GM21526 (cell line): ENCODE results near the gene CRAT.
"Not testable (repeated sequence)": the region's sequence is repeated elsewhere in the genome, so short reads cannot be mapped to it uniquely, and the experiment has no call there.

Experiments
- ATAC-seq: cut with Tn5 transposase; IDR thresholded peaks from one replicate; pipeline ENCODE4 v1.9.1; 2021; ENCODE audit warnings: moderate library complexity; ENCODE audit not compliant: unreplicated experiment, low FRiP score

Gene CRAT

DNA sequence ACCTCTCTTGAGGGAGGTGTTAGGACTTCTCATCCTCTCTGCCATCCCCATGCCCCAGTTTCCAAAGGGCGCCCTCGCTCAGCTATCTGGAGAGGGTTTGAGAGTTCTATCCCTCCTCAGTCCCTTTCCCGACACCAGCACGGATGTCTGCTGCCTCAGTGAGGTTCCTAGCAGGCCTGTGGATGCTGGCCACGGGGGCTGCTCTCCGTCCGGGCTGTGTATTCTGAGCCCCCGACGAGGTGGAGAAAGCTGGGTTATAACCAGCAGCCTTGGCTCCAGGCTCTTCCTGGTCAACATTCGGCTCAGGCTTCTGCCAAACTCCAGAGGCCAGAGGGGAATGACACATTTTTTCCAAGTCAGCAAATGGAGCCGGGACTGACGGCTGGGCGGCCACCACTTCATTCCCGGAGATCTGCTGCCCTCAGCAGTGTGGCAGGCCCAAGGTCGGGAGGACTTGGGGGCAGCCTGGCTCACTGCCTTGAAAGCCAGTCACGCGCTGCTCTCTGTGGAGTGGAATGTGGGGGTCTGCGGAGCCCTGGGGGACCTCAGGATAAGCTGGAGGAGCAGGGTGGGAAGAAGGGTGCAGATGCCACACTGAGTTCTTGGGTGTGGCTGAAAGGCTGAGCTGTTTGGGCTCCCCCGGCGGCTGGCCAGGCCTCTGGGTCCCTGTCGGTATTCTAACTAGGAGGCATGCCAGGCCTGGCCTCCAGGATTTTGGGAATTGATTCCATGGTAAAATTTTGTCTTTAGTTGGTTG lies 28.1 kb upstream of the CRAT start:
- no peak for ATAC-seq

DNA sequence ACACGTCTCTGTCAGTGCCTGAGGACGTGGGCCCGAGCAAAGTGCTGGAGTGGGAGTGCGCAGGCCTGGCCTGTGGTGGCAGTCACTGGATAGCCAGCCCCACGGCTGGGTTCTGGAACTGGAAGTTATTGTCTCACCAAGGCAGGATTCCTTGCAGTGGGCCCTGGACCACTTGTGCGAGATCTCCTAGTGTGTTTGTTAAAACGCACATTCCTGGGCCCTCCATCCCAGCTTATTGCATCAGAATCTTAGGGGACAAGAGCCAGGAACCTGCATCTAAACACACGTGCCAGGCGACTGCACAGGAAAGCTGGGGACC lies 27.5 kb upstream of the CRAT start:
- ATAC-seq, result no peak

GRCh38 chr9:129137292-129138143 lies 26.9 kb upstream of the CRAT start:
- ATAC-seq, result no peak

DNA sequence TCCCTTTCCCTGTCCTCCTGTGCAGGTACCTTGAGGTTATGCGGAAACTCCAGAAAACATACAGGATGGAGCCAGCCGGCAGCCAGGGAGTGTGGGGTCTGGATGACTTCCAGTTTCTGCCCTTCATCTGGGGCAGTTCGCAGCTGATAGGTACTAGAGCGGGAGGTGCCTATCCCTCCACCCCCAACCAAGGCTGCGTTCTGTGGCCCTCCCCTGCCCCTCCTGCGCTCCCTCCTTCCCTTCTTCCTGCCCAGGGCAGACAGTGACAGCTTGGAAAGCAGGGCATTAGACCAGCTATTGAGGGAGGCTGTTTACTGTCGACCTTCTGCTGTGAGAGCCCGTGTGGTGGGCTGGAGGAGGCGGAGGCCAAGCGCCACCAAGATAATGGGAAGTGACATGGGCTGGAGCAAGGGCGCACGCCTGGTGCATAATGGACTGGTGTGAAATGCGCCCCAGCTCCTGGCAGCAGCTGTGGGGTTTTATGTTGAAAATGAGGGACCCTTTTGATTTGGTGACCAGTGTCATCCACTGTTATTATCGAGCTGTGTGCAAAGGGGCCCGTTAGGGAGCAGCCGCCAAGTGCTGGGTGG lies 25.9 kb upstream of the CRAT start:
- no peak for ATAC-seq

DNA sequence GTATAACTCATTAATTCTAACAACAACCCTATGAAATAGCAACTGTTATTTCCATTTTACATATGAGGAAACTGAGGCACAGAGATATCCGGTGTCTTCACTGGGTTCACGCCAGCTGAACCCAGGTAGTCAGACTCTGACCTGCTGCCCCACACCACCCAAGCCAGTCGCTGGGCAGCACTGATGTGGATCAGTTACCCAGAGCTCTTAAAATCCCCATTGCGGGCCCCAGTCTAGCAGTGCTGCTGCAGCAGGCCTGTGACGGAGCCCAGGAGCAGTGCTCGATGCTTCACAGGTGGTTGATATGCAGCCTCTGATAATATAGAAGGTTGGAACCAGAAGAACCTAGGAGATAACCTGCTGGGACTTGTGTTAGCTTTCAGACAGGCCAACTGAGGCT lies 24.9 kb upstream of the CRAT start:
- no peak for ATAC-seq

- no peak for ATAC-seq
These were observed 22.5 kb upstream of the CRAT start for GRCh38 chr9:129133082-129133481.

DNA sequence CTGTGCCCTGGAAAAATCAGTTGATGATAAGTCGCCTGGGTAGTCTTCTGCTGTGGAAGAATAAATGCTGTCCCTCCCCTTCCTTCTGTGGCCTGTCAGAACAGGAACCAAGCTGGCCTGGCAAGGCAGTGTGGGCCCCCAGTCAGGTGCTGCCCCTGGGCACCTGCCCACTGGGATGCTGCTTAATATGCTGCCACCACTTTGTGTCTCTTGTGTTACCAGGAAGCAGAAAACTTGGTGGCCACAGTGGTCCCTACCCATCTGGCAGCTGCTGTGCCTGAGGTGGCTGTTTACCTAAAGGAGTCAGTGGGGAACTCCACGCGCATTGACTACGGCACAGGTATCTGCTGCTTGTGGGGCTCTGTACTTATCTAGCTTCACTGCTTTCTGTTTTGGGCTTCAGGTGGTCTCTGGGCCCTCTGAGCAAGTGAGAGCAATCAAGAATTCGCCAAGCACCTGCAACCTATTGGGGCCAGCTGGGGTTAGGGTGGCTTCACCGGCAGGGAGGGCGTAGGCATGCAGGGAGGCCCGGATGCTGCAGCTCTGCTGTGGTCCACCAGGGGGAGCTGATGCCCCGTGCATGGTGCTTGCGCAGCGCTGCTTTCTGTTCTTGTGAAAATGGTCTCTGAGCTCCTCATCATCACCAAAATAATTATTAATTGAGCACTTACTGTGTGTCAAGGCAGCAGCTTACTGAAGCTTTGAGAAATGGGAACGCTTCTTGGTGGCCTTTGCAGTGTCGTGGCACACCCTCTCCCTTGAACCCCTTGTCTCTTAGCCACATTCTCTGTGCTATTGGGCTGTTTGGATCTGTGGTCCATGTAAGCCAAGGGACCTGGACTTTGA lies 20.9 kb upstream of the CRAT start:
- ATAC-seq, result no peak

- no peak for ATAC-seq
These were observed 20.2 kb upstream of the CRAT start for GRCh38 chr9:129130791-129131190.

DNA sequence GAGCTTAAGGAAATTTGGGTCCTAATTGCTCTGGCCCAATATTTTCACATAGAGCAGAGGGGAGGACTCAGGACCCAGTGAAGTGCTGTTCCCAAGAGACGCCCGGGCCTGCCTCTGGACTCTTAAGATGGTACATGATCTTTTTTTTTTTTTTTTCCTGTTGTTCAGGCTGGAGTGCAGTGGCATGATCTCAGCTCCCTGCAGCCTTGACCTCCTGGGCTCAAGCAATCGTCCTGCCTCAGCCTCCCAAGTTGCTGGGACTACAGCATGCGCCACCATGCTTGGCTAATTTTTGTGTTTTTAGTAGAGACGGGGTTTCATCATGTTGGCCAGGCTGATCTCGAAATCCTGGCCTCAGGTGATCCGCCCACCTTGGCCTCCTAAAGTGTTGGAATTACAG lies 19.7 kb upstream of the CRAT start:
- not testable (repeated sequence) for ATAC-seq

DNA sequence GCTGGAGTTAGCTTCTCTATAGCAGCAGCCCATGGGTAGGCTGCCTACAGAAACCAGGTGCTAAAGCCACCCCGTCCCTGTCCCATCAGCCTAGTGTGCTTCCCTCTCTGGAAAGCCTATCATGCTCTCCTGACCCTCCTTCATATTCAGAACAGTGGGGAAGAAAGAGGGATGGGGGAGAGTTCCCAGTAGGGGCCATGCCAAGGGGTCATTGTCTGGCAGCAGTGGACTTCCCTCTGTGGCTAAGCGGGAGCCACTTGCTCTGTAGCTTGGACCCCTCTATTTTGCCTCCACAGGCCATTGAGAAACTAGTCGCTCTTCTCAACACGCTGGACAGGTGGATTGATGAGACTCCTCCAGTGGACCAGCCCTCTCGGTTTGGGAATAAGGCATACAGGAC lies 18.1 kb upstream of the CRAT start:
- ATAC-seq, result no peak

- ATAC-seq, result no peak
These were observed 16.4 kb upstream of the CRAT start for GRCh38 chr9:129126749-129127618.

- no peak for ATAC-seq
These were observed 14.9 kb upstream of the CRAT start for GRCh38 chr9:129125478-129125877.

DNA sequence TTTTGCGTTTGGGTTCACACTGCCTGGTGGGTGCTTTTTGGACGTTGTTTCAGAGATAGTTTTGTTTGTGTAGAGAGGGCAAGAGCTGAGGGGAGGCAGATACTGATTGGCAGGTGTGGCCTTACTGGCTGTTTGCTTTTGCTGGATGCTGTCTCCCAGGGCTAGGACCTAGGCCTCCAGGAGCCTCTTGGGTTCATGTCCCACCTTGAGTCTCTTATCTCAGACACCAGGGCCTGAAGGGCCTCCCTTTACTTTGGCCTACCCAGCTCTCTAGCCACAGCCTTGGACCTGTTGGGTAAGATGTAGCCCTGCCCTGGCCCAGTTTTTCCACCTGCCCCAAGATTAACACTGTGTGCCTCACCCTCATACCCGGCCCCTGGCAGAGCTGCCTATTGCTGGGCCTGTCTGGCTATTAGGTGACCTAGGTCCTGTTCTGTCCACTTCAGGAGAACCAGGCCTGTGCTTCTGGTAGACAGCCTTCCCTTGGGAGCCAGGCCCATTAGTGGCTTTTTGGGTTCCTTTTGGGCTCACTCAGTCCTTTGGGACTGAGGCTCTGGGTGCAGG lies 14.0 kb upstream of the CRAT start:
- ATAC-seq, result no peak

- not testable (repeated sequence) for ATAC-seq
These were observed 12.4 kb upstream of the CRAT start for GRCh38 chr9:129122976-129123375.

DNA sequence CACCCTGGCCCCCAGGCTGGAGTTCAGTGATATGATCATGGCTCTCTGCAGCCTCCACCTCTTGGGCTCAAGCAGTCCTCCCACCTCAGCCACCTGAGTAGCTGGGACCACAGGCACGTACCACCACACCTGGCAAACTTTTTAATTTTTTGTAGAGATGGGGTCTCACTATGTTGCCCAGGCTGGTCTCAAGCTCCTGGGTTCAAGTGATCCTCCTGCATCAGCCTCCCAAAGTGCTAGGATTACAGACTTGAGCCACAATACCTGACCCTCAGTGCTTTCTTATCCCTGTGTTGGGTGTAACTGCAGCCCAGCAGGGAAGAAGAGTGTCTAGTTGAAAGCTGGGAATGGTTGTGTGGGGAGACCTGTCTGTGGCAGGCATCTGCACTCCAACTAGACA lies 11.5 kb upstream of the CRAT start:
- no peak for ATAC-seq

GRCh38 chr9:129121483-129121882 lies 10.9 kb upstream of the CRAT start:
- ATAC-seq, result no peak

- ATAC-seq, result no peak
These were observed 8.2 kb upstream of the CRAT start for GRCh38 chr9:129118799-129119198.

- no peak for ATAC-seq
These were observed 3.2 kb upstream of the CRAT start for GRCh38 chr9:129113645-129114304.

GRCh38 chr9:129112526-129112925 lies 1.9 kb upstream of the CRAT start:
- ATAC-seq, result not testable (repeated sequence)
